SK-N-SH (cell line): Measurements from ENCODE around the gene DCLRE1B. TPM values are rescaled to one million over a fixed set of nuclear protein-coding genes. Genes with fewer than 3 reads are reported as not detected.

Experiments used
- CTCF ChIA-PET: fragments of 300-600, 350-600 bp; formaldehyde crosslinking; extraction: SDS; loops from one replicate; lab custom pipeline; 2021; lab: Yijun Ruan, JAX
- POLR2A ChIA-PET: fragments of 350-600 bp; sonication (Branson Sonifier 250); formaldehyde crosslinking; extraction: SDS; loops from one replicate; lab custom pipeline; 2020; ENCODE audit warnings: antibody characterized with exemption, inconsistent platforms; lab: Yijun Ruan, JAX
- DNase-seq: peaks from one replicate; pipeline ENCODE4 v3.0.0; 2012
- H2AFZ ChIP-seq: fragments of 200-600 bp; sonication (generic); 2 replicates; pipeline ENCODE4 v1.8.1; 2016; ENCODE audit warnings: antibody characterized with exemption, mild to moderate bottlenecking, low read depth
- H3F3A ChIP-seq: fragments of 200-600 bp; sonication (generic); replicated peaks from 2 replicates; pipeline ENCODE3; 2016; ENCODE audit warnings: antibody characterized with exemption, mild to moderate bottlenecking; ENCODE audit not compliant: insufficient read depth
- H3K27ac ChIP-seq, 2 experiments: fragments of 200-500 bp in 1 of 2; fragments of 200-600 bp in 1 of 2; sonication (Bioruptor generic) in 1 of 2; sonication (generic), shearing (Covaris generic) in 1 of 2; 2 replicates each; pipeline versions ENCODE4 v1.5.1 to v1.6.1; 2014 to 2016; ENCODE audit warnings: low read depth in 2 of 2, inconsistent platforms in 1 of 2, low read length in 1 of 2, mild to moderate bottlenecking in 1 of 2, mixed read lengths in 1 of 2
- H3K27me3 ChIP-seq: fragments of 200-600 bp; sonication (generic), shearing (Covaris generic); 2 replicates; pipeline ENCODE4 v1.6.1; 2016; ENCODE audit warnings: mixed run types; ENCODE audit not compliant: insufficient read depth
- H3K36me3 ChIP-seq, 2 experiments: fragments of 200-500 bp in 1 of 2; fragments of 200-600 bp in 1 of 2; sonication (Bioruptor generic) in 1 of 2; sonication (generic) in 1 of 2; replicated peaks in 1 of 2; 2 replicates each; pipeline versions ENCODE3 to v1.5.1; 2014 to 2016; ENCODE audit warnings: low read length in 1 of 2, mild to moderate bottlenecking in 1 of 2; ENCODE audit not compliant: insufficient read depth in 2 of 2, control insufficient read depth in 1 of 2
- H3K4me1 ChIP-seq, 2 experiments: fragments of 200-500 bp in 1 of 2; fragments of 200-600 bp in 1 of 2; sonication (Bioruptor generic) in 1 of 2; sonication (generic), shearing (Covaris generic) in 1 of 2; 2 replicates each; pipeline versions ENCODE4 v1.5.1 to v1.6.1; 2014 to 2016; ENCODE audit warnings: low read depth in 1 of 2, low read length in 1 of 2, mixed run types in 1 of 2; ENCODE audit not compliant: insufficient read depth in 2 of 2, control insufficient read depth in 1 of 2
- H3K4me2 ChIP-seq: fragments of 200-600 bp; sonication (generic), shearing (Covaris generic); 2 replicates; pipeline ENCODE4 v1.6.1; 2017; ENCODE audit warnings: mixed run types
- H3K4me3 ChIP-seq, 2 experiments: fragments of 200-500 bp in 1 of 2; fragments of 200-600 bp in 1 of 2; sonication (Bioruptor generic) in 1 of 2; sonication (generic), shearing (Covaris generic) in 1 of 2; 2 replicates each; pipeline versions ENCODE4 v1.5.1 to v1.8.1; 2014 to 2016; ENCODE audit warnings: low read depth in 2 of 2, inconsistent platforms in 1 of 2, low read length in 1 of 2, mild to moderate bottlenecking in 1 of 2, mixed read lengths in 1 of 2, moderate library complexity in 1 of 2
- H3K79me2 ChIP-seq: fragments of 200-600 bp; sonication (generic); 2 replicates; pipeline ENCODE4 v1.8.1; 2017; ENCODE audit warnings: mild to moderate bottlenecking; ENCODE audit not compliant: insufficient read depth
- H3K9ac ChIP-seq: fragments of 200-600 bp; sonication (generic); 2 replicates; pipeline ENCODE4 v1.6.1; 2017; ENCODE audit warnings: mixed run types
- H3K9me2 ChIP-seq: fragments of 200-600 bp; sonication (generic); 2 replicates; pipeline ENCODE4 v1.6.1; 2017; ENCODE audit warnings: mixed run types
- H3K9me3 ChIP-seq: fragments of 200-600 bp; sonication (generic); 2 replicates; pipeline ENCODE4 v1.6.1; 2017; ENCODE audit warnings: mixed run types, mild to moderate bottlenecking, moderate library complexity
- H4K20me1 ChIP-seq: fragments of 200-600 bp; sonication (generic); 2 replicates; pipeline ENCODE4 v1.6.1; 2017; ENCODE audit warnings: mild to moderate bottlenecking, mixed run types; ENCODE audit not compliant: insufficient read depth
- CHD2 ChIP-seq: fragments of 150-350 bp; IDR thresholded peaks from 2 replicates; pipeline ENCODE4 v1.6.1; 2018; ENCODE audit warnings: low read length; ENCODE audit not compliant: partially characterized antibody
- CTCF ChIP-seq: fragments of 200-600 bp; sonication (generic); IDR thresholded peaks from 2 replicates; pipeline ENCODE4 v1.6.1; 2017; ENCODE audit warnings: antibody characterized with exemption, mild to moderate bottlenecking, moderate library complexity
- EP300 ChIP-seq, 2 experiments: IDR thresholded peaks; 2 replicates each; pipeline versions ENCODE4 v1.4.0 to v1.6.1; 2012; ENCODE audit warnings: borderline replicate concordance in 1 of 2, low read depth in 1 of 2, low read length in 1 of 2
- MAX ChIP-seq: IDR thresholded peaks from 2 replicates; pipeline ENCODE4 v1.4.0; 2012; ENCODE audit warnings: low read depth
- MXI1 ChIP-seq: IDR thresholded peaks from 2 replicates; pipeline ENCODE4 v1.6.1; 2012; ENCODE audit warnings: mild to moderate bottlenecking, low read depth, low read length, improper control_type of control experiment
- NFIC ChIP-seq: IDR thresholded peaks from 2 replicates; pipeline ENCODE4 v1.4.0; 2012; ENCODE audit warnings: borderline replicate concordance
- RAD21 ChIP-seq: IDR thresholded peaks from 2 replicates; pipeline ENCODE4 v1.6.1; 2012; ENCODE audit warnings: mild to moderate bottlenecking, low read length
- REST ChIP-seq: IDR thresholded peaks from 2 replicates; pipeline ENCODE4 v1.6.1; 2012; ENCODE audit warnings: mild to moderate bottlenecking, low read depth, low read length, moderate library complexity
- RFX5 ChIP-seq: IDR thresholded peaks from 2 replicates; pipeline ENCODE4 v1.6.1; 2012; ENCODE audit warnings: mild to moderate bottlenecking, improper control_type of control experiment, low read length
- SIN3A ChIP-seq: IDR thresholded peaks from 2 replicates; pipeline ENCODE4 v1.6.1; 2012; ENCODE audit warnings: low read depth, mild to moderate bottlenecking, low read length, moderate library complexity, borderline replicate concordance
- SMC3 ChIP-seq: IDR thresholded peaks from 2 replicates; pipeline ENCODE4 v1.6.1; 2012; ENCODE audit warnings: low read depth, low read length, improper control_type of control experiment
- TAF1 ChIP-seq: IDR thresholded peaks from 2 replicates; pipeline ENCODE4 v1.6.1; 2012; ENCODE audit warnings: low read depth, mild to moderate bottlenecking, low read length, moderate library complexity, borderline replicate concordance
- ZBTB33 ChIP-seq: IDR thresholded peaks from 2 replicates; pipeline ENCODE4 v1.4.0; 2012; ENCODE audit warnings: low read depth, borderline replicate concordance
- WGBS: methylation state at CpG from one replicate; pipeline ENCODE4 v1.1.6; 2017; ENCODE audit warnings: low lambda C conversion rate; 5-methylcytosine and 5-hydroxymethylcytosine counted together
- polyA plus RNA-seq, 3 experiments: library from polyadenylated mRNA; depleted of rRNA; stranded (reverse); fragments of >200 nt; gene quantifications; 2 replicates each; pipeline ENCODE4 v1.2.3, GENCODE V29; 2012

The DCLRE1B gene
- polyA plus RNA-seq, 1 of the 3 experiments (the other 2 are of a cell fraction), result 3.0 TPM

GRCh38 chr1:113857776-113858175 lies 47.4 kb upstream of the DCLRE1B start:
- H3K27ac ChIP-seq, result no peak overlapping the region
- 62% methylated on average over 3 of the region's 3 CpGs for WGBS
- H3K4me1 ChIP-seq, result peaks cover 0 to 29% of the 10 kb centered on the region in 2 experiments; a peak in 2 of 4 replicates
- peaks cover 4% of the 10 kb centered on the region for H3F3A ChIP-seq
- no peak overlapping the region for H3K4me3 ChIP-seq
- H3K4me2 ChIP-seq, result no peak overlapping the region
- no peaks in the 10 kb centered on the region for H3K9me3 ChIP-seq
- H3K36me3 ChIP-seq, result no peaks in the 10 kb centered on the region
- no peaks in the 10 kb centered on the region for H3K79me2 ChIP-seq
- TF ChIP-seq MXI1 (no peak), RFX5 (no peak), RAD21 (no peak)
- no peak overlapping the region for H2AFZ ChIP-seq
- CTCF ChIA-PET, result interaction anchor here (3.9 kb wide), 1 partner anchor 22 kb away, joined by 14 read pairs; no protein-coding TSS in a partner anchor
- H3K27me3 ChIP-seq, result no peaks in the 10 kb centered on the region
- POLR2A ChIA-PET, result no interaction called here
- no peak overlapping the region for H3K9ac ChIP-seq
- no peak for DNase-seq
- no peaks in the 10 kb centered on the region for H4K20me1 ChIP-seq
- H3K9me2 ChIP-seq, result no peaks in the 10 kb centered on the region

GRCh38 chr1:113858418-113858817 lies 46.7 kb upstream of the DCLRE1B start:
- Histone ChIP-seq H3K4me2 (no peak overlapping the region), H3K79me2 (no peaks in the 10 kb centered on the region), H3K4me3 (no peak overlapping the region), H4K20me1 (no peaks in the 10 kb centered on the region), H3K9ac (no peak overlapping the region), H3K9me2 (no peaks in the 10 kb centered on the region), H3K27ac (no peak overlapping the region), H3K27me3 (no peaks in the 10 kb centered on the region), H3K36me3 (no peaks in the 10 kb centered on the region), H3F3A (peaks cover 4% of the 10 kb centered on the region), H2AFZ (no peak overlapping the region), H3K4me1 (peaks cover 0 to 29% of the 10 kb centered on the region in 2 experiments; a peak in 2 of 4 replicates), H3K9me3 (no peaks in the 10 kb centered on the region)
- 81% methylated on average over 3 of the region's 3 CpGs for WGBS
- TF ChIP-seq REST (no peak), MAX (no peak), EP300 (IDR thresholded peaks at IDR 0.05; ENCODE audit: borderline replicate concordance in 1 of 2, low read depth in 1 of 2, low read length in 1 of 2) (no peak), SMC3 (no peak), TAF1 (no peak), ZBTB33 (no peak), SIN3A (no peak), RAD21 (no peak), CTCF (no peak), NFIC (no peak), MXI1 (no peak), CHD2 (no peak)
- DNase-seq, result no peak
- ChIA-PET POLR2A (no interaction called here), CTCF (interaction anchor here (3.9 kb wide), 1 partner anchor 23 kb away, joined by 14 read pairs; no protein-coding TSS in a partner anchor)
